Embryonic facial prominence (tissue), 1 donor: ENCODE data around the gene ABR.
"Not testable (repeated sequence)": the region's sequence is repeated elsewhere in the genome, so short reads cannot be mapped to it uniquely, and the experiment has no call there.

Experiments used
- DNase-seq: peaks from one replicate; pipeline ENCODE4 v3.0.0-alpha.2; 2016; ENCODE audit errors: extremely low spot score

The ABR gene

DNA sequence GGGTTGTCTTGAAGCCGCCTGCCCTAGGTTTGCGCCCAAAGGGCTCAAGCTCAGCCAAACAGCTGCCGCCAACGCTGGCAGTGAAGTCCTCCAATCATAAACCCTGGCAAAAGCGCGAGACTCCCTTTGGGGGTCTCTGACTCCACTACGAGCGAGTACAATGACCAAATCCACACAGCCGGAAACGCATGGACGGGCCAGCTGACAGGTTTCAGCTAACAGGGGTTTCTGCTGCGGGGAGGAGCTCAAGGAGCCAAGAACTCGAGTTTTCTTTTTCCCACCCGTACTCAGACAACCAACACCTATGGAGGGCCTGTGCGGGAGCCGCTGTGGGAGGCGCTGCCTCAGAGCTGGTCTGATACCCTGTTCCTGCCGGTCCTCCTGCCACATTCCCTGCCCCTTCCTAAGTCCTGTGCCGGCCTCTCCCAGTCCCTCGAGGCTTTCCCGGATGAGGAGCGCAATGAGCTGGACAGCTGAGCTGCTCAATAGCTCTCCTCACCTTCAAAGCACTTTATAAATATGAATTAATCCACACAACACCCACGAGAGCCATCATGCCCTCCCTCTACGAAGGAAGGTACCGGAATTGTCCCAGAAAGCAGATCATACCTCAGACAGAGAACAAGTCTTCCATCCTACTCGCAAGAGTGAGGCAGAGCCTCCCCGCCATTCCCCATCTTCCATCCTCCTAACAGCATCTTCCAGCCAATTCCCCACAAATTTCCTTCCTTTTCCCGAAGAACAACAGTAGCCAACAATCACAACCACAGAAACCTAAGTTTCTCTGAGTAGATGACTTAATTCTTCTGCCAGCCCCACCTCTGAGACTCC is 6.1 kb downstream of the ABR start:
- no peak for DNase-seq

GRCh38 chr17:1171953-1172352 is 7.8 kb downstream of the ABR start:
- no peak for DNase-seq

DNA sequence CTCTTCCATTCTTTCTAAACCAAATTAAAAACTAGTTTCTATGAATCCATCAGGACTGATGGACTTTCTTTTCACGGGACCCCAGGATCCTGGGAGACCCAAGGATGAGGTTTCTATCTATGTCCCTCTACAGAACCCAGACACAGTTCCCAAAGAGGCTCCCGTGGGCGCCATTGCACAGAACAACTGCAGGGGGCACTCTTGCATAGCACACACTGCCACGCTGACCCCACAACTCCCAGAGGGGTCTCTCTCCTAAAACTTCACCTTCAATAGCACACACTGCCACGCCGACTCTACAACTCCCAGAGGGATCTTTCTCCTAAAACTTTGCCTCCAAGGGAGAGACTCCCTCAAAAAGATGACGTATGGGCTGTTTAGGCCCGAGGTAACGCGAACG is 9.0 kb downstream of the ABR start:
- DNase-seq, result no peak

DNA sequence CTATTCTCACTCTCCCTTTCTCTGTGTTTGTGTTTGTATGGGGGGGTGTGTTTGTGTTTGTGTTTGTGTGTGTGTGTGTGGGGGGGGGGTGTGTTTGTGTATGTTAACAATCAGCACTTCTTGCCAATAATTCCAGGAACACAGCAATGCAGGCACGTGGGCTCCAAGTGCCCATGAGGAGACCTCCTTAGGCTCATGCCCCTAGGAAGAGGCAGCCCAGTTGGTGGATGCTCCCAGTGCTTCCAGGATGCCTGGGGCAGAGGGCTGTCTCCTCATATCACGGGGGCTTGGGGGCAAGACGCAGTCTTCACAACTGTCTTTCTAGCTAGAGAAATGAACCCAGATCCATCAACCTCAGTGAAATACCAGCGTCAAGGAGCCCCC is 9.9 kb downstream of the ABR start:
- no peak for DNase-seq

DNA sequence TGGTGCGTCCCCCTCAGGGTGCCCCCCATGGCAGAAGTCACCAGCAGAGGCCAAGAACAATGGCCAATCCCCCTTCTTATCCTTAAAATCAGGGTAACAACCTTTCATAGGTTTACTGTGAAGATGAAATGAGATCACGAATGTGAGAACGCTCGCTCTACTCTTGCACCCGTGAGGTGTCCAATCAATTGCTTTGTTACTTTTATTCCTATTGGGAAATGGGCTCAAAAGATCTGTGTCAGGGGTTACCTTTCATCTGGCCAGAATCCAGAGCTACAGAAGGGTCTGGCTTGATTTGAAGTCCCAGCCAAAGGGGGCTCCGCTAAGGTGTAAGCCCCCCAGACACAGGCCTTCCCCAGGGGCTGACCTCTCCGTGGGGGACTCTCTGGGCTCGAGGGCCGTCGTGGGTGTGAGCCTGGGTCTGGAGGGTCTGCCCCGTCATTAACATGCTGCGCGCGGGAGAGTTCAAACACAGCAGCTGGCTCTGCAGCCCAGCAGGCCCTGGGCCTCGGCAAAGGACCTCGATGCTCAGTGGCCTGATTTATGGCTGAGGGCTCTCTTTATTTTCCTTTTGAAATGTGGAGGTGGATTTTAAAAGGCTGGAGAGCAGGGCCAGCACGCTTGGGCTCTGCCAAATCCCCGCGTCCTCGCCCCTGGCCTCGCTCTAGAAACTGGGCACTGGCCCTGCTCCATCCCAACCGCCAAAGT is 10.4 kb downstream of the ABR start:
- no peak for DNase-seq

DNA sequence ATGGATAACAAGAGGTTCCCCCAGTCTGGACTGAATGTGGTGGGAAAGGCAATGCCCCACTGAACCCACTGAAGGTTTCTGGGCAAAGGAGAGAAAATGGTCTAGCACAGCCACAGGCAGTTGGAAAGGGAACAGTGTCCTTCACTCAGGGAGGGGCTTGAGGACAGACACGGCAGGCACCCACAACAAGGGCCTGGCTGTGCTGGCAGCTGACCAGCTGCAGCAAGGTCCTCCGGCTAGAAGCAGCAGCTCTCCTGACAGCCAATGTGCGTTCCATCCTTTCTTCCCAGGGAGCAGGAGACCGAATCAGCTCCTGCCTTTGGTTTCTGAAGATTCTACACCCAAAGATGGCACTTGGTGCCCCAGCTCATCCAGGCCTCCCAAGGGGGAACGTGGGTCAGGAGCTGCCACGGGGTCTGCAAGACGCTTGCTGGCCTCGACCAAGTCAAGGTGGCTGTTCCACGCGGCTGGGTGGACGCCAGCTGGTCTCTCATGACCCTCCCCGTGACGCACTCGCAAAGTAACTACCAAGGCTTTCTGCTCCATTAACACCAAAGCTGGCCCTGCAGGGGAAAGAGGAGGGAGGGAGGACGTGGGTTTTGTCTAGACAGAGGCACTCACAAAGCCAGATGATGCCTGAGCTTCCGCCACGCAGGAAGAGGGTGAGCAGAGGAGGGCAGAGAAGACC is 11.1 kb downstream of the ABR start:
- DNase-seq, result no peak

- no peak for DNase-seq
Measured at GRCh38 chr17:1166276-1166675, 13.5 kb downstream of the ABR start.

GRCh38 chr17:1165836-1166235 is 13.9 kb downstream of the ABR start:
- DNase-seq, result no peak

GRCh38 chr17:1164935-1165556 is 14.7 kb downstream of the ABR start:
- DNase-seq, result no peak

DNA sequence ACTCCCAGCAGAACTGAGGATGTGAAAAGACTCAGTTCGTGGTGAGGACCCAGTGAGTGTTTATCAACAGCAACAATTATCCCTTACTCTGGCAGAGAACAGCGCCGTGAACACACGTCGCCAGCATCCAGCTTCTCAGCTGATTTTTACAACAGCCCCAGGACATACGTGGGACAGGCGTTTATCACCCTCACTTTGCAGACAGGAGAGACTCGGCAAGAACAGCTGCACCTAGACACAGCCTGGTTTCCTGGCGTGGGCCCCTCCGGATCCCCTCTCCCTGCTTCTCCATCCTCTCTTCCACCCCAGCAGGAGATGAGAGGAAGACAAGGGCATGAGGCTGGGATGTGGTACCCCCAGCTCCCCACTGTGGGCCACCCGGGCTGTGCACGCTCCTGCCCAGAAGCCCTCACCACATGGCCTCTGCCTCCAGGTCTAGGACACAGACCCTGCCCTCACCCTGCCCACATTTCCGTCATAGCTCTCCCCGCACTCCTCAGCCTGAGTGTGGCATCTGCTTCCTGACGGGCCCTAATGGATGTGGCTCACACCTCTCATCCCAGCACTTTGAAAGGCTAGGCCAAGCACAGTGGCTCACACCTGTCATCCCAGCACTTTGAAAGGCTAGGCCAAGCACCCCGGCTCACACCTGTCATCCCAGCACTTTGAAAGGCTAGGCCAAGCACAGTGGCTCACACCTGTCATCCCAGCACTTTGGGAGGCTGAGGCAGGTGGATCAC is 17.5 kb downstream of the ABR start:
- no peak for DNase-seq

DNA sequence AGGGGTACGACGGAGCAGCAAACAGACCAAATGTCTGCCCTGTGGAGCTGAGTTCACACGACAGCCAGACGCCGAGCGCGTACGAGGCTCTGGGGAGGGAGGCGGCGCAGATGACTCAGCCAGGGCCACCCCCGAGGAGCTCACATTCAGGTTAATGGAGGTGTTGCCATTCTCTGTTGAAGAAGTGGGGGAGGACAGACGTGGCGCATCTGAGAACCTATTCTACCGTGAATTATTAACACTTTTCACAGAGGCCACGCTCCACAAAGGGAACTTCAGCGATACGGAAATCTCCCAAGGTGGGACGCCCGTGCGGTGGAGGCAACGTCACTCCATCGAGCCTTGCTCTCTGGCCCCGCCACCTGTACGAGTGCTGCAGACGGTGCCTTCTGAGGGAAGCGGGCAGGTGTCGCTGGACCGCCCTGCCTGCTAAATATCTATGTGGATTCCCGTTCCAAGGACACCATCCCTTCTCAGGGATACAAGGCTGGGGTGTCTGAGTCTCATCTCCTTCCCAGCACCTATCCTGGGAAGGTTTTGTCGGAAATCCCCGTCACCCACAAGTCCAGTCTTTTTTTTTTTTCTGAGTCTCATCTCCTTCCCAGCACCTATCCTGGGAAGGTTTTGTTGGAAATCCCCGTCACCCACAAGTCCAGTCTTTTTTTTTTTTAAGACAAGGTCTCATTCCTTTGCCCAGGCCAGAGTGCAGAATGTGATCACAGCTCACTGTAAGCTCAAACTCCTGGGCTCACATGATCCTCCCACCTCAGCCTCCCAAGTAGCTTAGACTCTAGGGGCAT is 19.0 kb downstream of the ABR start:
- no peak for DNase-seq

DNA sequence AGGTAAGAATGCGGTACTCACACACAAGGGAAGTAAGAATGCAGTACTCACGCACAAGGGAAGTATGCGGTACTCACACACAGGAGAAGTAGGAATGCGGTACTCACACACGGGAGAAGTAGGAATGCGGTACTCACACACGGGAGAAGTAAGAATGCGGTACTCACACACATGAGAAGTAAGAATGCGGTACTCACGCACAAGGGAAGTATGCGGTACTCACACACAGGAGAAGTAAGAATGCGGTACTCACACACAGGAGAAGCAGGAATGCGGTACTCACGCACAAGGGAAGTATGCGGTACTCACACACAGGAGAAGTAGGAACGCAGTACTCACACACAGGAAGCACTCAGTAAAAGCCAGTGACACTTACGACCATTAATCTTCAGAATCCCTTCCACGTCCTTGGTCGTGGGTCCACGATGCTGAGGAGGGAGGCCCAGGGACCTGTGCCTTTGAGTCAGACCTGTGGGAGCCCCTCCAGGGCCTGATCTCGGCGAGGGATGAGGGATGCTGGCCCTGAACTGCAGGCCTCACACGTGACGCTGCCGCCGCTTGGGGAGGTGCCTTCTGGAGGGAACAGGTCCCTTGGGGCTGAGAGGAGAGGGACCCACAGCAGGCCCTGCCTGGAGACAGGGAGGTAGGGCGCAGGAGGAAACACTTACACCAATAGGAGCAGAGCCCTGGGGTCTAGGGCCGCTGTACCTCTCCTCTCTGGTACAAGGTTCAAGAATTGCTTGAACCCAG is 20.2 kb downstream of the ABR start:
- DNase-seq, result no peak

GRCh38 chr17:1158879-1159278 is 20.9 kb downstream of the ABR start:
- no peak for DNase-seq

DNA sequence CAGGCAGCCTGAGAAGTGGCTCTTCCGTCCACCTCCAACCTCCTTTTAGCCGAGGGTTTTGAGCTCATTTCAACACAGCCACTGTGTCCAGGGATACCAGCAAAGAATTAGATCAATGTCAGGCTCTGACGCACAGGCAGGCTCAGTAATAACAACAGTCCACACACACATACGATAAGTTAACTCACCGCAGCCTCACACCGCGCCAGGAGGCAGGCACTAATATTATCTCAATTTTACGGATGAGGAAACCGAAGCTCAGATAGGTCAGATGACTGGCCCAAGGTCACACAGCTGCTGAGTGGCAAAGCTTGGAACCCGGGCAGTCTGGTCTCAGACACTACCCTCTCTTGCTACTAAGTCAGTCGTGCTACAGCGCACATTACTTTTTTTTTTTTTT is 22.9 kb downstream of the ABR start:
- DNase-seq, result no peak

GRCh38 chr17:1154704-1155103 is 25.1 kb downstream of the ABR start:
- DNase-seq, result no peak

DNA sequence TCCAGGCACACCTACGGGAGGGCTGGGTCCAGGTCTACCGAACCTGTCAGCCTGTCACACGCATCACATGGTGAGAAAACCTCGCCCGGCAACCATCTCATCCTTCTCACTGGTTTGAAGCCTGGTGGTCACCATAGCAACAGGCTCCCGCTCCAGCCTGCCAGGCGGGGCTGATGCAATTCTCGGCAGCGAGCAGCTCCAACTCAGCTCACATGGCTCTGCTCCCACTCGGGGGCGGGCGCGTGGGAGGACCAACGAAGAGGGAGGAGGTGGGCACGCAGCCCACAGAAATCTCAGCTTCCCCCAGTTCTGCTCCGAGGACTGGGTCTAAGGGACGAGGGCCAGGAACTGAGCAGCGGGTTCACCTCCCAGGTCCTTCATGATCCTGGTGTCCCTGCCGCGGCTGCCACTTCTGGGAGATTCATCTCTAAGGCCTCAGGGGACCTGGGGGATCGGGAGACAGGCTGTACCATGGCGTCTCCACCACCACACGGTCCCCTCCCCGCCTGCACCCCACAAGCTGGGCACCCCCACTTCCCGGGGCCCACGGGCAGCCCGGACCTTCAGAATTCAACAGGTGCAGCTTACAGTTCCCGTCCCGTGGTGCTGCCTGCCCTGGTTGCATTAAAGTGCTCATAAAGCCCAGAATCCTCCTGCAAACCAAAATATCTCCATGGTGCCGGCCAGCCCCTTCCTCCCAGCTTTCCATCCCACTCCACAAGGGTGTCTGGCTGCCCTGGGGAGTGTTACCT is 25.8 kb downstream of the ABR start:
- DNase-seq, result no peak

DNA sequence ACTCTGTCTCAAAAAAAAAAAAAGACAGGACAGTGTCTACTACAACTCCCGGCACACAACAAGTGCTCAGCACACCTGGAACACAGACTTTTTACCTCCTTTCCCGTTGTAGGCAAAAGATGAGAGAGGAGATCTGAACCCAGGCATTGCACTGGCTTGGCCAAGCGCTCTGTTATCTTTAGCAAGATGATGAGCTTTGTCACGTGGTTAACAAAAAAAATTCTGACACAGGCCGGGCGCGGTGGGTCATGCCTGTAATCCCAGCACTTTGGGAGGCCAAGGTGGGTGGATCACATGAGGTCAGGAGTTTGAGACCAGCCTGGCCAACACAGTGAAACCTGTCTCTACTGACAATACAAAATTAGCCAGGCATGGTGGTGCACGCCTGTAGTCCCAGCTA is 27.2 kb downstream of the ABR start:
- DNase-seq, result not testable (repeated sequence)

GRCh38 chr17:1150863-1151600 is 28.7 kb downstream of the ABR start:
- no peak for DNase-seq

- DNase-seq, result no peak
Measured at GRCh38 chr17:1149869-1150268, 29.9 kb downstream of the ABR start.
